ENCODE data around the gene GMPR2.
A peak's percentile ranks its signal among the peaks of the same experiment; 100 is the strongest.

GMPR2 gene

DNA sequence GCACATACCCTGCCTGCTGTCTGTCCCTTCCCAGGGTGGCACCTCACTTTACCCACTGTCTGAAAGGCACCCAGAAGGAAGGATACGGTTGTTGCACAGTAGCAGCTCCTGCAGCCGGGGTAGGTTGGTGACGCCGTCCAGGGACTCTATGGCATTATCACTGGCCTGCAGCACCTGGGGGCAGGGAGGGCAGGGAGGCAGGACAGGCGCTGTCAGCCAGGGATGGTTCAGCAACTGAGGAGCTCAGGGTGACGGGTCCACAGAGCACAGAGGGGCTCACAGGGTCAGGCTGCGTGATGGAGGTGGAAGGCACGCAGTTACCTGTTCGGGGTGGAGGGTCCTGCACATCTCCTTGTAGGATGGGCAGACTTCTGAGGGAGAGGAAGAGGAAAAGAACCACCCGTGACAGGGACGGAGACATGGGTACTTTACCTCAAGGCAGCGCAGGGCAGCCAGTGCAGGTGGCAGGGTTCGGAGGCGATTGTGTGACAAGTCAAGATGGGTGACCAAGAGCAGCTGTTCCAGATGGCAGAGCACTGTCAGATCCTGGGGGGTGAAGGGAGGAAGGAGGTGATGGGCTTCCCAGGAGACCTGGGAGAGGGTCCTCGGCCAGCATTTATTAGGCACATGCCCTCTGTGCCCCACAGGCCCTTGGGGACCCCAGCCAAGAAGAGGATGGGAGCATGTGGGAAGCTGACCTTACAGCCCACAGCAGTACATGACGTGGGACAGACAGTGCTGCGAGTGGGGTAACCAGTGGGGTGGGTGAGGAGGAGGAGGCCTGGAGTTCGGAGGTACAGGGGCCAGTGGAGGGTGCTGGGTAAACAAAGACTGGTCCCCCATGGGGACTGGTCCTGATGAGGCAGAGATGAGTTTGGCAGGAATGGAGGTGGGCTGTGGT, 33.9 kb downstream of the GMPR2 start:
- DNase-seq (ENCODE audit: low read depth in 1 of 2, low spot score in 1 of 2), result no peak

DNA sequence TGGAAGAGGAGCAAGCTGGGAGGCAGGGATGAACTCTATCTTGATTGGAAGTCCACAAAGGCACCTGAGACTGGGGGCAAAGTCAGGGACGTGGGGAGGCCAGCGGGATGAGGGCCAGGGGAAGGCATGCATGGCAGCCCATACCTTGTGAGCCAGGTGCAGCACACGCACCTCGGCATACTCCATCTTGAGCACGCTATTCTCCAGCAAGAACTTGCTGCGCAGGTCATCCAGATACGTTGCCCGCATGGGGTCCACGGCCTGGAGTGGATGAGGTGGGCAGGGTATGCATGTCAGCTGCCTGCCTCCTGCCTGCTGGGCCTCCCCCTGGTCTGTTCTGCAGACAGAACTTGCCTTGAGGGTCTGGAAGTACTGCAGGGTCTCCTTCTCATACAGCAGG, 34.8 kb downstream of the GMPR2 start:
- DNase-seq (ENCODE audit: low read depth in 1 of 2, low spot score in 1 of 2), result no peak

DNA sequence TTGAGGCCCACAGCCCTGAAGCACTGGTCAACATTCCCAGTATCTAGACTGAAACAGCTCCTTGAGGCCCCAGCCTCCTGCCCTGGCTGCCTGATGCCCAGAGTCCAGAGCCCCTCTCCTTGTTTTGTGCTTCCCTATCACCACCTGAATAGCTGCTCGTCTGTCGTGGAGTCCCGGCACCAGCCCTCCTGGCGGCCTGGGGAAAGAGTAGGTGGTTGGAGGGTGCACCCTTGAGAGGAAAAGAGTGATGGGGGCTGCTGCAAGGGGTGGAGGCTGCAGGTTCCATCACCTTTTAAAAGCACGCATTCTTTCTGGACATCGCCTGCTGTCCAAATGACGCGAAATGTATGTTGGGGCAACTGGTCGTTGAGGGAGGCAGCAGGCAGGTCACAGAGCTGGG, 35.5 kb downstream of the GMPR2 start:
- DNase-seq (ENCODE audit: low read depth in 1 of 2, low spot score in 1 of 2), result no peak

DNA sequence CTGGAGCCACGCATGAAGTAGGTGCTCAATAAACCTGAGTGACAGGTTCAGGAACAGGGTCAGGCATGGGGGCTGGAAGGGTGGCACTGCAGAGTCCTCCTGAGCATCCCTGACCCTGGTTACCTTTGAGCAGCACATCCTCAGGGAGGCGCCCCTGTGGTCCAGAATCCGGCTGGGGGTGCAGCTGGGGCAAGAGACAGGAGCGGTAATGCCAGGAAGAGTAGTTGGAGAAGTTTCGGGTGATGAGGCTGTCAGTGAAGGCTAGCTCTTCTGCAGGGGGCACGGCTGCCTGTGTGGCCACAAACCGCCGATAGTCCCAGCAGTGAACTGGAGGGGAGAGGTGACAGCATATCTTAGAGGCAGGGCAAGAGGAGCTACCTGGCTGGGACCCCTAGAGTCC, 36.6 kb downstream of the GMPR2 start:
- DNase-seq (ENCODE audit: low read depth in 1 of 2, low spot score in 1 of 2), result no peak

DNA sequence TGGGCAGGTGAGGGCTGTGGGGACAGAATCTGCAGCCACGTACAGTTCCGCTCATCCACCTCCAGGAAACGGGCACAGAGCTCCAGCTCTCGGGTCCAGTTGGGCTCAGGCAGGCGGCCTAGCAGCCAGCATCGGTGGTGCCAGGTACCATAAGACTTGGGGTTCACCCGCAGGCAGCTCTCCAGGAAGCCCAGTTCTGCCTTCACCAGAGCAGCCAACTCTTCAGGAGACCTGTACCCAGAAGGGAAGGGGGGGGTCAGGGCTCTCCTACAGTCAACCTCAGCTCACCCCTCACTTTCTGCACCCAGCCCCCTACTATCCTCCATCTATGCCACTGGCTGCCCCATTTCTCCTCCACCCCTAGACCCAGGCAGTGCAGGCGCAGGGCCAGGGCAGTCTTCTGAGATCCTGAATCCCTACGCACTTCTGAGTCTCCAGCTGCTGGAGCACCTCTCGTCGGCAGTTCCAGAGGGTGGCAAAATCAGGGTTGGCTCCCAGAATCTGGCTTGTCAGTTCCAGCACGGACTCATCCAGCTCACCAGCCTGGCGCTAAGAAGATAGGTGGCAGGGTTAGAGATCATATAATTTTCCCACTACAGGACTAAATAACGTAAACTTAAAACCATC, 37.3 kb downstream of the GMPR2 start:
- no peak for DNase-seq (ENCODE audit: low read depth in 1 of 2, low spot score in 1 of 2)

DNA sequence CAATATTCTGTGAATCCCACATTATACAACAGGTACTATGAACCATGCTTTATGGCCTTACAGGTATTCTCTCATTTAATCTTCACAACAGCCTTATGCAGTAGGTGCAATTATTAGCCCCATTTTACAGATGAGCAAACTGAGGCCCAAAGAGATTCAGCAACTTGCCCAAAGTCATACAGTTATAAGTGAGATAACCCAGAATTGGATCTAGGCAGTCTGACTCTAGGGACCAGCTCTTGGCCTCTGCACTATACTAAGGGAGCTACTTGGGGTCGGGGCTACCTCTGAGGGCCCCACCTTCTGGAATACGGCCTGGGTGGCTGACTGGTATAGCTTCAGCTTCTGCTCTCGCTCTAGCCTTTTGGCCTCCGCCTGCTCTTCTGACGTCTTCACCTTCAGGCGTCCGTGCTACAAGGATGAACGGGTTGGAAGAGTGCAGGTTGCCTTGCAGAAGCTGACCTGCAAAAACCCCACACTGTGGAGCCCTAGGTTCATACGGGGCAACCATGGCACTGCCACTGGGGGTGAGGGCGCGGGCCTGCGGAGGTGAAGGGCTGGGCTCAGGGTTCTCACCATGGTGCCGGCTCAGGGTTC, 37.9 kb downstream of the GMPR2 start:
- no peak for DNase-seq (ENCODE audit: low read depth in 1 of 2, low spot score in 1 of 2)

DNA sequence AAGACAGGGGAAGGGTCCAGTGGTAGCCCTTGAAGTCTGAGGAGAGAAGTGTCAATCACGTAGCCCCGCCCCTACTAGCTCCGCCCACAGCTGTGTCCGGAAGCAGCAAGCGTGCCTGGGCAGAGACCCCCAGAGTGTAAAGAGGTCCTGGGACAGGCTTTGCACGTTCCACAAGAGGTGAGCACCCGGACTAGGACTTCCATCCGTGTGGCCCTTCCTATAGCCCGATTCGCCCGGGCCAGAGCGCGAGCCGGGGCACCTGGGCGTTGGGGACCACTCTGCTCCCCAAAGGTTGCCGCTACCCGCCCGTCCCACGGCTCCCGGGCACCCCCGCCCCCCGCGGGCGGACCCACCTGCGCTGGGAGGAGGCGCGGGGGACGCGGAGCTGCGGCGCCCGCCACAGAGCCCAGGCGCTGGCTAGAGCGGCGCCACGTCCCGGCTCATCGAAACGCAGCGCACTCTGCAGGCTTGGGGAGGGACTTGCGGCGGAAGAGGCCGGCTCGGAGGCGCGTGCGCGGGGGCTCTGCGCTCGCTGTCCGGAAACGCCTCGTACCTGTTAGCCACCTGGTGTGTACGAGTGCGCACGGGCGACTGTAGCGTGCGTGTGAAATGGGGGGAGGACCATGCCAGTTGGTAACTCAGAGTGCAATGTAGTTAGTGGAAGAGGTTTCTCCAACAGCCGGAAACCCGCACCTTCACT, 38.6 kb downstream of the GMPR2 start, which contains the start of gene RABGGTA:
Gene RABGGTA (minus strand): TSS at position 464 of the 700 bp plus-strand sequence. CDS start 482 bp downstream, outside the sequence.
- peak; percentile 82 to 83 for DNase-seq (ENCODE audit: low read depth in 1 of 2, low spot score in 1 of 2)

DNA sequence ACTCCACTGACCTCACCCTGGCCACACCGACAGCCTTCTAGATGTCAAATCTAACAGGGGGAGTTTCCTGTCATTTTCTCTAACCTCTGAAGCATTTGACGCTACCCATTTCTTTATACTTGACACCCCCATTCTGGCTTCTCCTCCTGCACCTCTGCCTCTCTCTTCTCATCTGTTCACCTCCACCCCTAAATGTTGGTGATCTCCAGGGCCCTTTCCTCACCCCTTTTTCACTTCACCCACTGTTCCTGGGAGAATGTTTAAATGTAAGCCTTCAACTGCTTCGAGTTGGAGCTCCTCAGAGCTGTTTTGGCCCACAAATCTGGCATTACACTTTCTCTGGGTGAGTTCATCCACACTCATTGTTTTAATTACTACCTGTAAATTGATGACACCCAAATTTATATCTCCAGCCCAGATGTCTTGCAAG, 39.1 kb downstream of the GMPR2 start:
- DNase-seq (ENCODE audit: low read depth in 1 of 2, low spot score in 1 of 2), result no peak

DNA sequence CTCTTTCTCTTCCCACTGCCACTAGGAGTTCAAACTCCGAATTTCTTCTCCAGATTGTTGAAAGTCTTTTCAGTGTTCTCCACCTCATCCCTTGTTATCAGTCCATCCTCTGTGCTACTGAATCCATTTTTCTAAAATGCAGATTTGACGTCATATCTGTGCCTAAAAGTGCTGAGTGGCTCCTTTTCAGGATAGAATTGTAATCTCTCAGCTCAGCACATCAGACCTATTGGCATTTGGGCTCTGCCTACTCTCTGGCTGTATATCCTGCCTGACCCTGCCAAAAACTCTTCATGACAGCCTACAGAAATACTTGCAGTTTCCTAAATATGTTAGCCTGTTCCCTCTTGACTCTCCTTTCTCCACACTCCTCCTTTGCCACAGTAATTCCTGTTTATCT, 39.7 kb downstream of the GMPR2 start:
- no peak for DNase-seq (ENCODE audit: low read depth in 1 of 2, low spot score in 1 of 2)

DNA sequence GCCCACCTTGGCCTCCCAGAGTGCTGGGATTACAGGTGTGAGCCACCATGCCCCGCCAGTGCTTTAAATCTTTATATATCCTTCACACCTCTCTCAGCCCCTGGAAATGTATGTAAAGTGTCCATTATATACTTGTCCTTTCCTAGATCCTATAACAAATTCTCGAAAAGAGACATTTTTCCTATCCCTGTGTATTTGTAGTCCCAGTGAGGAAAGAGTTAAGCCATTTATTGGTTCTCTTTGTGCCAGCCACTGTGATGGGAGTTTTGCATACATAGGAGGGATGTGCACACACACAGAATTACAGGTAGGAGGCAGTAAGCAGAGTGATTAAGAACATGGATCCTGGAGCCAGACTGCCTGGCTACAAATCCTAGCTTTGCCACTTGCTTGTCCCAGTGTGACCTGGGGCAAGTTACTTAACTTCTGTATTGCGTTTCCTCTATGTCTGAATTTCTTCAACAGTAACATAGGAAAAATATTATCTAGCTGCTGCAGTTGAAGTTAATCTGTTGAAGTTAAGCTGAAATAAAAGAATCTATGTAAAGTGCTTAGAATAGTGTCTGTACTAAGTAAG, 40.8 kb downstream of the GMPR2 start:
- no peak for DNase-seq (ENCODE audit: low read depth in 1 of 2, low spot score in 1 of 2)

DNA sequence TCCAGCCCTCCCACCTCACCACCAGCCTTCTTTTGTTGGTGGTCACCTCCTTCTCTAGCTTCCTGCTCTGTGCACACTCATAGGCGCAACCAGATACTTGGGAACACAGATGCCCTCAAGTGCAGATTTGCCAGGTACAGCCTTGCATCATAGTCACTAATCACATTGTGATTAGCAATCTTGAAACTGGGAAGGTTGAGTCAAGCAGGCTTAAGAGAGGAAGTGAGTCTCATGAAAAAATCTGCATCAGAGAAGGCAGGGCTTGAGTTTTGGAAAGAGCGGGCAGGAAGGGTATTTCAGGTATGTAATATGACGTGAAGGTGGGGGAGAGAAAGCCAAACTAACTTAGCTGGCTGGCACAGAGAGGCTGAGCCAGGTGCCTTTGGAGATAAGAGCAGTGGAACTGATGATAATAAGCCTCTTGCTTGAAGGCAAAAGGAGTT, 41.4 kb downstream of the GMPR2 start:
- DNase-seq (ENCODE audit: low read depth in 1 of 2, low spot score in 1 of 2), result no peak

DNA sequence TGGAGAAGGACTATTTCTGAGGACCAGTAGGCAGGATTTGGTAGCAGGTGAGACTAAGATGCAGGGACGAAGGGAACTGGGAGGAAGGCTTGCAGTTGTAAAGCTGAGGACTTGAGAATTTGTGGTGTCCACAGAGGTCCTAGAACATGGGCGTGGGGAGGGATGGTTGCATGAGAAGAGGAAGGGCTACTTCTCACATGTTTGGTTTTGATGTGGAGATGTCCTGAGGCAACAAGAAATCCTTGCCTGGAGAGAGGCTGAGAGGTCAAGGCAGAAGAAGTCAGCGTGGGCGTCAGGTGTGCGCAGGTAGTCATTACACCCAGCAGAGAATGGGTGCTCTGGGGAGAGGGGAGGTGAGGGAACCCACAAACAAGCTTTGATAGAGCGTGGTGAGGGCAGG, 44.3 kb downstream of the GMPR2 start:
- DNase-seq (ENCODE audit: low read depth in 1 of 2, low spot score in 1 of 2), result no peak

DNA sequence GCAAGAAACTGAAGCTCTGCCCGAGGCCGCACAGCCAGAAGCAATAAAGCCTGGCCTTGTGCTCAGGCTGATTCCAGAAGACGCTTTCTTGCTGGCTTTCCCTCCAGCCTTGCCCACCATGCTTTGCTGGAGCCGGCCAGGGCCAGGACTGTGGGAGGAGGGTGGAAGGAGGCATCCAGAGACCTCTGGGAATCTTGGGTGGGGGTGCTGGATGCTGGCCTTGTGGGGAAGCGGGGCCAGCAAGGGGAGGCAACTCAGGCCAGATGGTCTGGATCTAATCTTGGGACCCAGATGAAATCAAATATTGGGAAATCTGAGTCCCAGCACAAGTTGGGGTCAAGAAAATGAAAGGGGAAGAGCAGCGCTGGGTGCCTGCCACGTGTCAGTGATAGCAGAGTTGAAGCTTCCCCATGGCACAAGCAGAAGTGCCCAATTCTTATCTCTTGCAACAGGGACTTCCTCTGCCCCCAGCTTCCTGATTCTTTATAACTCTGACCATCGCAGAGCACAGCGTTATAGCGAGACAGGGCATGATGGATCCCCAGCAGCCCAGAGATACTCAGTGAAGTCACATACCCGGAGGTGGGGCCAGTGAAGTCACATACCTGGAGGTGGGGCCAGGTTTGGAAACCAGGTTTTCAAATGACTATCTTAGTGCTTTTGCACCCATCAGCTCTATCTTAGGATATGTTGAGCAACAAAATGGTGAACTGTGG, 45.0 kb downstream of the GMPR2 start:
- DNase-seq (ENCODE audit: low read depth in 1 of 2, low spot score in 1 of 2), result no peak

DNA sequence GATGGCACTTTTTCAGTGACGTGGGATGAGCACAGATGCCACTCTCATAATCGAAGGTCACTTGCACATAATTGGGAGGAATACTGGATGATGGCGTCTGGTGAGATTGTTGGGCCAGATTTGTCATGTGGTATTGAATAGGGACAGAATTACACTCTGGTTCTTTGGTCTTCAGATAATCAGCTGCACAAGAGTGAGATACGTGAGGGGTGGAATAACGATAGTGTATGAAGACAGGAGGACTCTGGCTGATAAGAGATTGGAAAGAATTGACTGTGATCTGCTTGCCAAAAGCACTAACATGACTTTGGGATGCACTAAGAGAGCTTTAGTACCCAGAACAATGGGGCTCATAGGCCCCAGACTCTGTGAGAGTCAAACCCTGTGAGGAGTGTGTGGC, 45.7 kb downstream of the GMPR2 start:
- DNase-seq (ENCODE audit: low read depth in 1 of 2, low spot score in 1 of 2), result no peak

DNA sequence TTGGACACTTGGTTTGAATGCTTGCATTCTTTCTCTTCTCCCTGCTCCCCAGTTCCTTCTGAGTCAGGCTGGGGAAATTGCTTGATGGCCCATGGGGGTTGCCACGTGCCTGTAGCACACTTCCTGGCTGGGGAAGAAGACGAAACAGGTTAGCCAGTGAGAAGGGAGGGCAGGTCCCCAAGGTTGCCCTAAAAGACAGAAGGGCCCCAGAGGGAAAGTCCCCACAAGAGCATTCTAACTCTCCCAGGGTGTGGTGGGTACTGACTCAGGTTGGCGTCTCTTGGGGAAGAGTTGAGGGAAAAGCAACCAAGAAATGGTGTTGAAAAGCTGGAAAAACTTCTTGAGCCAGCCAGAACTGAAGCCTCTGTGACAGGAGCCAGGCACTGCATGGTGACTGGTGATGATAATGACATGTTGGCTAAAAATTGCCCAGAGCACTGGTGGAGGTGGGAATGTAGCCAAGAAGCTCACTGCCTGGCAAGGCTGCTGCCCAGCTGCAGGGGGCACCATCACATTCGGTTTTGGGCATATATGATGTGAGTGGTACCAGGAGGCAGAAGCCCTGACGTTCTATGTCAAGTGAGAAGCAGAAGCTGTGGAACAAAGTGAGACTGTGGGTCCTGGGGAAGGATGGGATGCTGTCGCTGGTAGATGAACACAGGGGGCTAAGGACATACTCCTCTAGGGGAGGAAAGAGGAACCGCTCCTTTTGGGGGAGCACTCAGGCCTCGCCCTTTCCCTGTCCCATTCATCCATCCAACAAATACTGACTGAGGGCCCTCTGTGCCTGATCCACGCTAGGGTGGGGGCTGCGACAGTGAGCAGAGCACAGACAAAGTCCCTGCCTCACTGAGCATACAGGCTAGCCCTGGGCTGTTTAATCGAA, 46.8 kb downstream of the GMPR2 start:
- DNase-seq (ENCODE audit: low read depth in 1 of 2, low spot score in 1 of 2), result peak in 1 of 2 donors; percentile 30

DNA sequence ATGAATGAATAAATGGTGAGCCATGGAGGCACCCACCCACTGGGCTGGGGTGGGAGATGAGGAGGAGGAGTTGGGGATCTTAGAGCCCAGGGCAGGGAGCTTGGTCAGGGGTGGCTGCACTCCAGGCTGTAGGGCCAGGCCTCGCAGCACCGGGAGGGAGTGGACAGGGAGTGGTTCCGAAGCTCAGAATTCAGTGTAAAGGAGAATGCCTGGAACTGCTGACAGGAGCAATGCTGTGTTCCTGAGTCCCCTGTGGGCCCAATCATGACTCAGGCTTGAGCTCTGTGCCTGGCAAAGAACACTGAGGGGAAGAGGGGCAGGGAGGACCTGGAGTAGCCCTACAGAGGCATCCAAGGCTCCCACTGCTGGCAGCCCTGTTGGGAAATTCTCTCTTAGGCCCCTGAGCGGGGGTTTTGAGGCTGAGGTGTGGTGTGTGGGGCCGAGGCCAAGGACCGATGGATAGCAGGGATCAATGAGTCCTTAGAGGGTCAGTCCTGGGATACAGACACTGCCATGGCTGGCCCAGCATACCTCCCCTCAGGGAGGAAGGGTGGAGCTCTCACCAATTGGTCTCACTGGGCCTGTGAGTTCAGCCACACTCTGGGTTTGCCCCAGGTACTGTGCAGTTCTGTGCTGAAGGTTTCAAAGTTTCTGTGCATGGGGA, 48.2 kb downstream of the GMPR2 start:
- no peak for DNase-seq (ENCODE audit: low read depth in 1 of 2, low spot score in 1 of 2)

DNA sequence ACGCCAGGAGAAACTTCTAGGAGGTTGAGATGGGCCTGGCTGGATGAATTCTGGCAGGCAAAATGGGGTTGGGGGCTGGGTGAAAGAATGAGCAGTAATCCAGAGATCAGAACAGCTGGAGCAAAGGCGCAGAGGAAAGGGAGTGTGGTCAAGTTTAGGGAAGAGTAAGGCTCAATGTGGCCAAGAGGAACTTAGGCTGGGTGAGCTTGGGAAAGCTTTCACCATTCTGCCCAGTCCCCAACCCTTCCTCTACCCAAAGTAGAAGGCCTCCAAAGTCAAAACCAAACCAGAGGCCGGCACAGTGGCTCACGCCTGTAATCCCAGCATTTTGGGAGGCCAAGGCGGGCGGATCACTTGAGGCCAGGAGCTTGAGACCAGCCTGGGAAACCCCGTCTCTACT, 48.9 kb downstream of the GMPR2 start:
- no peak for DNase-seq (ENCODE audit: low read depth in 1 of 2, low spot score in 1 of 2)

DNA sequence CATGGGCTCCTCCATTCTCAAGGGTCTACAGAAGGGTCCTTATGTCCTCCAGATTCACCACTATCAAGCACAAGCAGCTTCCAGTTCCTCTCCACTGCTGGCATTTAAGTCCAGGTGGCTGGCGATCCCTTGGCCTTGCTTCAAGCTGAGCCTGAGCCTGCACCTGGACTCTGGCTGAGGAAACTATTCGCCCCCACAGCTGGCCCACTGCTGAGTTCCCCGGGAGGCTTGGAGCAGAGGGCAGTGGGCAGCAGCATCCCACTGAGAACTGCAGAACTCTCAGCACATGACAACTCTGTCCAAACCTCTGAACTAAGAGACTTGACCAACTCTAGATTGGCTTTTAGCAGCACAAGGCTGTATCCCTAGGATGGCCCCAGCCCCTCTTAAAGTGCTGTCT, 50.0 kb downstream of the GMPR2 start:
- no peak for DNase-seq (ENCODE audit: low read depth in 1 of 2, low spot score in 1 of 2)
